ENCODE results near the gene HS3ST4. TPM values are rescaled to one million over a fixed set of nuclear protein-coding genes. Genes with fewer than 3 reads are reported as not detected.

The HS3ST4 gene
- total and polyA plus RNA-seq, 2 of the 8 experiments (the other 6 are each of a cell fraction or from before 2014, with no cell fraction given), result 1.9 to 3.3 TPM

DNA sequence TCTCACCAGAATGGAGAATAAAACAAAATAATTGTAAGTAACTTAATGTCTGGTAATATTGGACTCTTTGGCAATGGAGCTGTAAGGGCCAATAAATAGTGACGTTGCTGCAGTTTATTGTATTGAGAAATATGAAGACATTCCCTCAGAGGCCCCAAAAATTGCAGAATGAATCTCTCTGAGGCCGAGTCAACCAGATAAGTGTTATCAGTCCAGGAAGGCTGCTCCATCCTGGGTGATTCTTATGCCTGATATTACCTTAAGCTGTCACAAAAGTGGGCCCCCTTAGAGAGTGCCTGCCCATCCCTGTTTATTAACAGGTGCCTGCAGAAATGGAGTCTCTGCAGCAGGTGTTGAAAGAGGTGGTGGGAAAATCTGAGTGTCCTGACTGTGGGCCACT, 219.2 kb downstream of the HS3ST4 start (continued):
- TF ChIP-seq, protein P1, sequence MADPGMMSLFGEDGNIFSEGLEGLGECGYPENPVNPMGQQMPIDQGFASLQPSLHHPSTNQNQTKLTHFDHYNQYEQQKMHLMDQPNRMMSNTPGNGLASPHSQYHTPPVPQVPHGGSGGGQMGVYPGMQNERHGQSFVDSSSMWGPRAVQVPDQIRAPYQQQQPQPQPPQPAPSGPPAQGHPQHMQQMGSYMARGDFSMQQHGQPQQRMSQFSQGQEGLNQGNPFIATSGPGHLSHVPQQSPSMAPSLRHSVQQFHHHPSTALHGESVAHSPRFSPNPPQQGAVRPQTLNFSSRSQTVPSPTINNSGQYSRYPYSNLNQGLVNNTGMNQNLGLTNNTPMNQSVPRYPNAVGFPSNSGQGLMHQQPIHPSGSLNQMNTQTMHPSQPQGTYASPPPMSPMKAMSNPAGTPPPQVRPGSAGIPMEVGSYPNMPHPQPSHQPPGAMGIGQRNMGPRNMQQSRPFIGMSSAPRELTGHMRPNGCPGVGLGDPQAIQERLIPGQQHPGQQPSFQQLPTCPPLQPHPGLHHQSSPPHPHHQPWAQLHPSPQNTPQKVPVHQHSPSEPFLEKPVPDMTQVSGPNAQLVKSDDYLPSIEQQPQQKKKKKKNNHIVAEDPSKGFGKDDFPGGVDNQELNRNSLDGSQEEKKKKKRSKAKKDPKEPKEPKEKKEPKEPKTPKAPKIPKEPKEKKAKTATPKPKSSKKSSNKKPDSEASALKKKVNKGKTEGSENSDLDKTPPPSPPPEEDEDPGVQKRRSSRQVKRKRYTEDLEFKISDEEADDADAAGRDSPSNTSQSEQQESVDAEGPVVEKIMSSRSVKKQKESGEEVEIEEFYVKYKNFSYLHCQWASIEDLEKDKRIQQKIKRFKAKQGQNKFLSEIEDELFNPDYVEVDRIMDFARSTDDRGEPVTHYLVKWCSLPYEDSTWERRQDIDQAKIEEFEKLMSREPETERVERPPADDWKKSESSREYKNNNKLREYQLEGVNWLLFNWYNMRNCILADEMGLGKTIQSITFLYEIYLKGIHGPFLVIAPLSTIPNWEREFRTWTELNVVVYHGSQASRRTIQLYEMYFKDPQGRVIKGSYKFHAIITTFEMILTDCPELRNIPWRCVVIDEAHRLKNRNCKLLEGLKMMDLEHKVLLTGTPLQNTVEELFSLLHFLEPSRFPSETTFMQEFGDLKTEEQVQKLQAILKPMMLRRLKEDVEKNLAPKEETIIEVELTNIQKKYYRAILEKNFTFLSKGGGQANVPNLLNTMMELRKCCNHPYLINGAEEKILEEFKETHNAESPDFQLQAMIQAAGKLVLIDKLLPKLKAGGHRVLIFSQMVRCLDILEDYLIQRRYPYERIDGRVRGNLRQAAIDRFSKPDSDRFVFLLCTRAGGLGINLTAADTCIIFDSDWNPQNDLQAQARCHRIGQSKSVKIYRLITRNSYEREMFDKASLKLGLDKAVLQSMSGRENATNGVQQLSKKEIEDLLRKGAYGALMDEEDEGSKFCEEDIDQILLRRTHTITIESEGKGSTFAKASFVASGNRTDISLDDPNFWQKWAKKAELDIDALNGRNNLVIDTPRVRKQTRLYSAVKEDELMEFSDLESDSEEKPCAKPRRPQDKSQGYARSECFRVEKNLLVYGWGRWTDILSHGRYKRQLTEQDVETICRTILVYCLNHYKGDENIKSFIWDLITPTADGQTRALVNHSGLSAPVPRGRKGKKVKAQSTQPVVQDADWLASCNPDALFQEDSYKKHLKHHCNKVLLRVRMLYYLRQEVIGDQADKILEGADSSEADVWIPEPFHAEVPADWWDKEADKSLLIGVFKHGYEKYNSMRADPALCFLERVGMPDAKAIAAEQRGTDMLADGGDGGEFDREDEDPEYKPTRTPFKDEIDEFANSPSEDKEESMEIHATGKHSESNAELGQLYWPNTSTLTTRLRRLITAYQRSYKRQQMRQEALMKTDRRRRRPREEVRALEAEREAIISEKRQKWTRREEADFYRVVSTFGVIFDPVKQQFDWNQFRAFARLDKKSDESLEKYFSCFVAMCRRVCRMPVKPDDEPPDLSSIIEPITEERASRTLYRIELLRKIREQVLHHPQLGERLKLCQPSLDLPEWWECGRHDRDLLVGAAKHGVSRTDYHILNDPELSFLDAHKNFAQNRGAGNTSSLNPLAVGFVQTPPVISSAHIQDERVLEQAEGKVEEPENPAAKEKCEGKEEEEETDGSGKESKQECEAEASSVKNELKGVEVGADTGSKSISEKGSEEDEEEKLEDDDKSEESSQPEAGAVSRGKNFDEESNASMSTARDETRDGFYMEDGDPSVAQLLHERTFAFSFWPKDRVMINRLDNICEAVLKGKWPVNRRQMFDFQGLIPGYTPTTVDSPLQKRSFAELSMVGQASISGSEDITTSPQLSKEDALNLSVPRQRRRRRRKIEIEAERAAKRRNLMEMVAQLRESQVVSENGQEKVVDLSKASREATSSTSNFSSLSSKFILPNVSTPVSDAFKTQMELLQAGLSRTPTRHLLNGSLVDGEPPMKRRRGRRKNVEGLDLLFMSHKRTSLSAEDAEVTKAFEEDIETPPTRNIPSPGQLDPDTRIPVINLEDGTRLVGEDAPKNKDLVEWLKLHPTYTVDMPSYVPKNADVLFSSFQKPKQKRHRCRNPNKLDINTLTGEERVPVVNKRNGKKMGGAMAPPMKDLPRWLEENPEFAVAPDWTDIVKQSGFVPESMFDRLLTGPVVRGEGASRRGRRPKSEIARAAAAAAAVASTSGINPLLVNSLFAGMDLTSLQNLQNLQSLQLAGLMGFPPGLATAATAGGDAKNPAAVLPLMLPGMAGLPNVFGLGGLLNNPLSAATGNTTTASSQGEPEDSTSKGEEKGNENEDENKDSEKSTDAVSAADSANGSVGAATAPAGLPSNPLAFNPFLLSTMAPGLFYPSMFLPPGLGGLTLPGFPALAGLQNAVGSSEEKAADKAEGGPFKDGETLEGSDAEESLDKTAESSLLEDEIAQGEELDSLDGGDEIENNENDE (IDR thresholded peaks at IDR 0.05; ENCODE audit: insufficient replicate concordance, low read length), result no peak
- no peak for TF ChIP-seq RFX5 (IDR thresholded peaks at IDR 0.05; ENCODE audit: borderline replicate concordance, low read depth, low read length)
- TF ChIP-seq TAF7 (optimal IDR thresholded peaks at IDR 0.05; ENCODE audit: borderline replicate concordance, low read depth, low read length), result no peak
- TF ChIP-seq, protein P2, sequence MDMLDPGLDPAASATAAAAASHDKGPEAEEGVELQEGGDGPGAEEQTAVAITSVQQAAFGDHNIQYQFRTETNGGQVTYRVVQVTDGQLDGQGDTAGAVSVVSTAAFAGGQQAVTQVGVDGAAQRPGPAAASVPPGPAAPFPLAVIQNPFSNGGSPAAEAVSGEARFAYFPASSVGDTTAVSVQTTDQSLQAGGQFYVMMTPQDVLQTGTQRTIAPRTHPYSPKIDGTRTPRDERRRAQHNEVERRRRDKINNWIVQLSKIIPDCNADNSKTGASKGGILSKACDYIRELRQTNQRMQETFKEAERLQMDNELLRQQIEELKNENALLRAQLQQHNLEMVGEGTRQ (IDR thresholded peaks at IDR 0.05; ENCODE audit: low read length), result no peak
- TF ChIP-seq RNF2 (IDR thresholded peaks at IDR 0.05; ENCODE audit: borderline replicate concordance, low read depth, low read length, missing control alignments, poor library complexity, severe bottlenecking), result no peak
- TF ChIP-seq CHD1 (IDR thresholded peaks at IDR 0.05; ENCODE audit: low read depth, low read length), result no peak
- TF ChIP-seq, protein P3, sequence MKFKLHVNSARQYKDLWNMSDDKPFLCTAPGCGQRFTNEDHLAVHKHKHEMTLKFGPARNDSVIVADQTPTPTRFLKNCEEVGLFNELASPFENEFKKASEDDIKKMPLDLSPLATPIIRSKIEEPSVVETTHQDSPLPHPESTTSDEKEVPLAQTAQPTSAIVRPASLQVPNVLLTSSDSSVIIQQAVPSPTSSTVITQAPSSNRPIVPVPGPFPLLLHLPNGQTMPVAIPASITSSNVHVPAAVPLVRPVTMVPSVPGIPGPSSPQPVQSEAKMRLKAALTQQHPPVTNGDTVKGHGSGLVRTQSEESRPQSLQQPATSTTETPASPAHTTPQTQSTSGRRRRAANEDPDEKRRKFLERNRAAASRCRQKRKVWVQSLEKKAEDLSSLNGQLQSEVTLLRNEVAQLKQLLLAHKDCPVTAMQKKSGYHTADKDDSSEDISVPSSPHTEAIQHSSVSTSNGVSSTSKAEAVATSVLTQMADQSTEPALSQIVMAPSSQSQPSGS (IDR thresholded peaks at IDR 0.05; ENCODE audit: low read length), result no peak
- no peak for TF ChIP-seq RBBP5 (IDR thresholded peaks at IDR 0.05; ENCODE audit: borderline replicate concordance, low read depth, low read length)
